CD4-positive, alpha-beta T cell treated with Interferon gamma for 1 hour (primary cell): Measurements from ENCODE around the gene KCNC4.
A peak's percentile ranks its signal among the peaks of the same experiment; 100 is the strongest.

Experiments
- DNase-seq: peaks from one replicate; pipeline ENCODE4 v3.0.0-alpha.2; 2020

The KCNC4 gene

DNA sequence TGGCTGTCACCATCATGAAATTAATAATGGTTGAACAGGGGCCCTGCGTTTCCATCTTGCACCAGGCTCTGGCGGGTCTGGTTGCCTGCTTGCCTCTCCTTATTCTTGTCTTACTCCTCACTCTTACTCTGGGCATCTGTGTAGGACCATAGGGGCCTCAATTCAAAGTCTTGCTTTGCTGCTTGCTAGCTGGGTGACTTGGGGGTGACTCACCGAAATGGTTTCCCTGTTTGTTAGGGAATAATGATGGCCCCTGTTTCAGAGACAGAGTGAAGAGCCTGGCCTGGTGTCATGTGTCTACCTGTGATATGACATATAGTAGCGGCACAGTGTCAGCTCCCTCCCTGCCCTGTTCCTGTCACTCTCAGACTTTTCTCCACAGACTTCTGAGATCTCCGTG, 24.6 kb downstream of the KCNC4 start:
- DNase-seq = no peak

DNA sequence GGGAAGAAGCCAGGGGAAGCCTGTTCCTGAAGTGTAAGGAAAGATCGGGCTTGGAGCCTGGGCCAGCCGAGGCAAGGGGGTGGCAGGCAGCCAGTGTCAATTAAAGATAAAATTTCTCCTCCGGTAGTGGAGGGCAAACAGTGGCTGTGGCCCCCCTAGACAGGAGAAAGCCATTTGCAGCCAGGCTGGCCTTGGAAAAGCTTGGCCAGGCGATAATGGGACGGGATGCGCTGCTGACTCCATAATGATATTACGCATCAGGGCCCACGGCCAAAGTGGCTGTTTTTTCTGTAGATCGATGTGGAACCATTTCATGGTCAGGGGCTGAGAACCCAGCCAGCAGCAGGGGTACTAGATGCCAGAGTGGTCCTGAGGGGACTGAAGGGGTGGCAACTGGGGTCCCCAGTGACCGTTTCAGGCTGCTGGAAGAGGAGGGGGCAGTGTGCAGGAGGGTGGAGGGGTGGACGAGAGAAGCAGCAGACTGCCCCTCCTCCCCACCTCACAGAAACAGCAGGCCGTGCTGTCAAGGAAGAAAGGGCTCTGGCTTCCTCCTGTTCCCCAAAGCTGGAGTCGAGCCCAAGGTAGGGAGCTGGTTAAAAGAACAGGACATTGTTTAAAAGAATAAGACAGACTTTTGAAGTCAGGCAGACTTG, 25.2 kb downstream of the KCNC4 start:
- no peak for DNase-seq

DNA sequence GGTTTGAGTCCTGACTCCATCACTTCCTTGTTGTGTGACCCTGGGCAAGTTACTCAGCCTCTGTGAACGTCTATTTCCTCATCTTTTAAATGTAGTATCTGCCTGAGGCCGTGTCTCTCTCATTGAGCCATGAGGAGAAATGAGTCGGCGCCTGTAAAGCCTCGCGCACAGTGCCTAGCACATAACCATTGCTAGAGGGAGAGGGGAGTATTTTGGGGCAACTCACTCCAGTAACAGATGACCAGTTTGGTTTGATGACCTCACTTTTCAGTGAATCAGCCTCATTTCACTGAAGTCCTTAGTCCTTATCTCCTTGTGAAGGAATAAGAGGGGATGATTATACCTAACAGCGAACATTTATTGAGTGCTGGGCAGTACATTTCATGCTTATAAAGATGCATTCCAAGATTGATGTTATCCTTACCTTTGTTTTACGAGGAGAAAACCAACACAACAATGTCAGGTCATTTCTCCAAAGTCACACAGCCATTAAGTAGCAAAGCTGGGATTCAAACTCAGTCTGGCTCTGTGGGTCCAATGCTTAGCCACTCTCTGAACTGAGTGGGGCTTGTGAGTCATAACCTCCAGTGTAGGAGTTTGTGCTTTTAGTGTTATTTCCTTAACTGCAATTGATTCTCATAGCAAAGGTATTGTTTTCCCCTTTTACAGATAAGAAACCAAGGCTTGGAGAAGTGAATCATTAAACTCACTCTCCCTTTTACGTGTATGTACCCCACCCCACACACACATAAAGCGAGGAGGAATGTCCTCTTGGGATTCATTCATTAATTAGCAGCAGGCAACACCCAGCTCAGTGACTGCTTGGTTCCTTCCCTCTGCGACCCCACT, 25.9 kb downstream of the KCNC4 start:
- DNase-seq = peak; percentile 39

DNA sequence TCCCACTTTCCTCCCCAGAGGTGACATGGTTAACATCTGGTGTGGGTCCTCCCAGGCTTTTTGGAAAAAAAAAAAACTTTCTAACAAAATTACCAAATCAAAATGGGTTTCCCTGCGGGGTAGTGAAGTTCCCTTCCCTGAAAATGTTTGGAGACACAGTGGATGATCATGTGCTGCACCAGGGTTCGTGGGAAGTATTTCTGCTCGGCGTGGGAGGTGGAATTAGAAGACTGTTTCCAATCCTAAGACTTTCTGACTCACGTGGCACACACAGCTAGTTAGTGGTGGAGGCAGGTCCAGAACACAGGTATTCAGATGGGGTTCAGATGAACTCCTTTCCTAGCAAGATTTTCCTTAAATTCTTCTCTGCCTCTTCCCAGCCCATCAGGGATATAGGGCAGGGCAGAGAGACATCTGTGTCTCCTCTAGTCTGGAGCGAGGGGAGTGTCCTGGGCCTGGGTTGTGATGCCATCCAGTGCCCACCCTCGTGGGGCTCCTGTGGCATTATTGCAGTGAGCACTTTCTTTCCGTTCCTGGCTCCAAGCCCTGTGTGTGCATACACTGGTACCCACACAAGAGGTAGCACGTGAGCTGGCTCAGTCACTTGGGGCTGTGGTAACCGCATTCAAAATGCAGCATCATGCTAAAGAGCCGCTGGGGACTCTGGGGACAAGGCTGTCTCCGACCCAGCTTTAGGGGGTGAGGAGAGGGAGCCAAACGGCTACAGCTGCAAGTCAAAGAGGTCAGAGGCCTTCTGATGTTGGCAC, 27.5 kb downstream of the KCNC4 start:
- DNase-seq = no peak

DNA sequence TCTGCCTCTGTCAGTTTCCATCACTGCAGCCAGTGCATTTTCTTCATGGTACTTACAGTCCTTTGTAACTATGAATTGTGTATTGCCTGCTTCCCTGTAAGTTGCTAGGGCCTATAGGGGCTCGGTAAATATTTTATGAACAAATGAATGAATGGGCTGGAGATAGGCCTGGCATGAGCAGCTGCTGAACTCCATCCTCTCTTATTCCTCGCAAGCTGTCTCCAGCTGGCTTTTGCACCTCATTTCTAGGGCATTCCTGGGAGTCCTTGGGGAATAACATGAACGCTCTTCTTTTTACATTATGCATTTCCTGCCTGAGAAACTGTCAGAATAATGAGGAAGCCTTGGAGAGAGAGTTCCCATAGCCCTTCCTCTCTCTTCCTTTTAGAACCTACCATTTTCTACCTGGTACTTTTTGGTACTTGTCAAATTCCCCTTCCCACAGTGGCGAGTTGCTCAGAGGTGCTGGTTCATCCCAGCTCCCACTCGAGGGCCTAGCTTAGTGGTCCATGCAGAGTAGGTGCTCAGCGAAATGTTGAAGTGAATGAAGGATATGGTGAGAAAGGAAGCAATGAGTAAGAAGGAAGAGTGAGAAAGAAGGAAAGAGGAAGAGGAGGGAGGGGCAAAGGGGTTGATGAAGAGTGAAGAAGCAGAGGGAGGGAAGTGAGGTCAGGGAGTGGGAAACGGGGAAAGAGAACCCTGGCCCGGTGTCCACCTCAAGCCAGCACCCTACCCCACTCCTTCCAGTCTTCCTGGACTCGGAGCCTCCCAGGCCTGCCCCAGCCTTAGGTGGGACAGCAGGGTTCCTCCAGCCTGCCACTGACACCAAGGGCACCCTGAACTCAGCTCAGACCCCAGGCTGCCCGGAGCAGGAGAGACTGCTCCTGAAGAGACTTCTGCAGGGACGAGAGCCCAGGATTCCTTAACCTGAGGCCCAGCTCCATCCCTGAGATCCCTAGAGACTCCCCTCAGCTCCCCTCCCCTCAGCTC, 29.6 kb downstream of the KCNC4 start:
- no peak for DNase-seq

DNA sequence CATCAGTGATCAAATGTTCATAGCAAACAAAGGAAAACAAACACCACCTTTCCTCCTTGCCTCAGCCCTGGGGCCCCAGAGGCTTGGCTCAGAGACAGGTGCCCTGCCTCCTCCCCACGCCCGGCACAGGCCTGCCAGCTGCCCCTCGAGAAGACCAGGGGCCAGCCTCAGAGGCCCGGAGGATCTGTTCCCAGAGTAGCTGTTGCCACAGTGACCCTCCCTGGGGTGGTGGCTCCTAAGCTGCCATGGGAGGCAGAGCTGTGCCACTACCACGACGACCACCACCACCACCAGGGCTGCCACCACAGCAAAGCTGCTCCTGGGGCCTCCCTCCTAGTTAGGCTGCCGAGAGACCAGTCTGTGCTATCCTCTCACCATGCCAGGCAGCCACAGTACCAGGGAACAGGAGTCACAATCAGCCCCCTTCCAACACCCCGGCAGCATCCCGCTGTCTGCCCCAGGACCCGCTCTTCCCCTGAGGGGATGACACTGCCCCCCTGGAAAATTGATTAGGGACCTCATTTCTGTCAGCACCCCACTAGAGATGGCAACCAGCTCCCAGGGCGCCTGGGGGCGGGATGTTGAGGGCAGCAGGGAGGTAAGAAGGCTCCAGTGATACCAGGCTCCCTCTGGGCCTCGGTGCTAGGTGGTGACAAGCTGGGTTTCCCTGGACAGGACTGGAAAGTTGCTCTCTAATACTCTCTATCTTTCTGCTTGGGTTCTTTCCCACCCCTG, 30.5 kb downstream of the KCNC4 start:
- no peak for DNase-seq

DNA sequence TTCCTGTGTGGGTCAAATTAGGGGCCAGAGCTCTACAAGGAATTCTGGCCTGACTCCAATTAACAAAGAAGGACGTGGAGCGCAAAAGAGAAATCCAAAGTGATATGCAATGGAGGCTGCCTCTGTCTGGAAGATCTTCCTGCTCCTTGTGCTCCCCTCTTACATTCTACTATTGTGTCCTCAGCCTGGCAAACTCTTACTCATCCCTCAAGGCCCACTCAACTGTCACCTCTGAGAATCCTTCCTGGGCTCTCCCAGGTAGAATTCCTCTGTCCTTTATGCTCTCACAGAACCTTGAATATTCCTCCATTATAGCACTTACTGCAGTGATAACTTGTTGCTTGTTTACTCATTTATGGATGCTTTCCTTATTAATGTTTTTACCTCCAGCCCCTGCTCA, 31.4 kb downstream of the KCNC4 start:
- DNase-seq = no peak

DNA sequence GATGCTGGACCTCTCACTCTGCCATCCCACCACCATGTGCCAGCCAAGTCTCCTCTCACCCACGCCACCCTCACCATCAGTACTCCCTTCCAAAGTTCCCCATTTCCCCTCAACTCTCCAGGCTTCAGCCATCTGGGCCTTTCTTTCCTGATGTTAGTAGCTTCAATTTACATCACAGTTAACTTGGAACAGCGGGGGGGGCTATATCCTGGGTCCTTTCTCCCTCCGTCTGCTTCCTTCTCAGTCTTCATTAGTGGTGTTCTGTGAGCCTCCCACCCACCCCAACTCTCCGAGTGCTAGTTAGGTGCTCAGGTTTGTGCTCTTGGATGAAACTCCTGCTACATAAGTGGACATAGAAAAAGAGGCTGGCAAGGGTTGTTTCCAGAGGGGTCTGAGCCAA, 31.9 kb downstream of the KCNC4 start:
- DNase-seq = no peak

DNA sequence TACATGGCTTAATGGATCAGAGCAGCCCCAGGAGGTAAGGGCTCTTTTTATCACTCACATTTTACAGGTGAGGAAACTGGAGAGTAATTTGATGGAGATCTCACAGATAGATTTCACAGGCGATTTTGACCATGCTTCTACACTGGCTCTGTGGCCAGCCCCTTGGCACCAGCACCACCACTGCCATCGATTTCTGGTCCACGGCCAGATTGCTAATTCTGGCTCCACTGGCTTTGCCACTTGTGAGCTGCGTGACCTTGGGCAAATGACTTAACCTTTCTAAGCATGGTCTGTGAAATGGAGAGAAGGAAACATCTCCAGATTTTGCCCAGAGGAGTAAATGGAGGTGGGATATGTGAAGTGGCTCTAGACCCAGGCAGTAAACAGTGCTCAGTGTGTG, 32.6 kb downstream of the KCNC4 start:
- no peak for DNase-seq

DNA sequence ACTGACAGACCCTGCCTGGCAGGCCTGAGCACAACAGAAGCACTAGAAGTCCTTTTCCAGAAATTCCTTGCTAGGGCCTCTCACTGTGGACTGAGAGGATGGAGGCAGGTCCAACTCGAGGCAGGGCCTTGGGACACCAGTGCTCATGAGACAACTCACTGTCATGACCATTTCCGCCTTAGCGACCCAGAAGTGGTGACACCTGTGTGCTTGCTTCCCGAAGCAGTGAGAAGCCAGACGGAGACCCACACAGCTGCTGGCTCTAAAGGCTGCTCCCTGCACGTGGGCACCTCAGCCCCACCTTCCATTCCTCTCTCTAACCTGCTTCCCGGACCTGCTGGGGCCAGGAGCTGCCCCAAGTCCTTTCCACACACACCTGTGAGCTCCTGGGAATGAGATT, 33.0 kb downstream of the KCNC4 start:
- no peak for DNase-seq

DNA sequence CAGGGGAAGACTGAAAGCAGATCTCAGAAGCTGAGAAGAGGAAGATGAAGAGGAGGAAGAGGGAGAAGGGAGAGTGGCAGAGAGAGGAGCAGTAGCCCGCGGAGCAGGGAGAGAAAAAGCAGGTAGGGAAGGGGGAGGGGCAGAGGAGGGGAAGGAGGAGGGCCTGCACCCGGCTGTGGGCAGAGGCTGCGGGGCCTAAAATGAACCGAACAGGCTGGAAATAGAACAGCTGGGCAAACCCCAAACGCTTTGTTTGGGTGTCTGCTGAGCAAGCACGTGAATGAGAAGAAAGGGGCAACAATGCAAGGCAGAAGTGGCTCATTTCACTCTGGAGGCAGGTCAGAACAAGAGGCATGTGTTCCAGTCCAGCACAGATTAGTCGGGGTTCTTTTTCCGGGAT, 33.5 kb downstream of the KCNC4 start:
- DNase-seq = peak; percentile 55

DNA sequence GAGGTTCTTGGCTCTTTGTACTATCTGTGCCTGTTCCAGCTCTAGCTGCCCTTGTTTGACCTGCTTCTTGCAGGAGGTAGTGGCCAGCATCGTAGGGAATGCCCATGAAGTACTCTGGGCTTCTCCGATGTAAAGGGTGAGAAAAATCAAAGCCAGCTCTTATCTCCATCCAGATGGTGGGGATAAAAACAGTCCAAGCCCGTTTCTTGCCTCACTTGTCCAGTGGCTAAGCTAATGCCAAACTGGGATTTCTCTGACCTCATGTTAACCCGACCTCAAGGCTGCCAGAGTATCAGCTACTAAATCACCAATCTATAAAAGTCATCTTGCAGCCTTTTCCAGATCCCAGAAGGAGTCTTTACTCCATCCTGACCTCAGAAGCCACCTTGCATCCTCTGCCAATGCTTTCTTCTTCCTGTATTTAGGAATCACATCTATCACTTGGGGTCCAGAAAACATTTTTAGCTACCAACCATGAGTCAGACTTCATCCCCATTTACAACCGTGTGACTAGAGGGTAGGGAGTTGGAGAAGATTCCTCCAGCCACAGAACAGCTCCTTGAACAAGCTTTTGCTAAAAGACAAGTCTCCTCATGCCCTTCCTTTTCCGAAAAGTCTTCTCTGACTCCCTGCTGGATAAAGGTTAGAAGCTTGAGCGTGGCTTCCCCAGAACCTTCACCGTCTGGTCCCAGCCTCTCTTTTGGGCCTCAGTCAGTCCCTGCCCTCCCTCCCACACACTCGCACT, 35.9 kb downstream of the KCNC4 start:
- no peak for DNase-seq

DNA sequence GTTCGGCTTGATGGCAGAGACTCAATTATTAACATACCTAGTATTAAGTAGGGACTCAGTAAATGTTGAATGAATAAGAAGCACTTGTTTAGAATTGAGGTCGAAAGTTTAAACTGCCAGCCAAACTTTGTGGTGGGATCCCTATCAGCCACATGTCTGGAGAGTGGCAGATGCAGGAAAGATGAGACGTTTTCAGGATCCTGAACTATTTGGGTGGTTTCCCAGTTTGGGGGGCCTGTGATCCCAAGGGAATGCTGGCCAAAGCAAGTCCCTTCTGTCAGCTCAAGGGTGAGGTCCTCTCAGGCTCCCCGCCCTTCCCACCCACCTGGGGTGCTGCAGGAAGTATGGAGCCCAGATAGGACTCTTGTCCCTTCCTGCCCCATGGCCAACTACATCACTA, 38.6 kb downstream of the KCNC4 start:
- no peak for DNase-seq

DNA sequence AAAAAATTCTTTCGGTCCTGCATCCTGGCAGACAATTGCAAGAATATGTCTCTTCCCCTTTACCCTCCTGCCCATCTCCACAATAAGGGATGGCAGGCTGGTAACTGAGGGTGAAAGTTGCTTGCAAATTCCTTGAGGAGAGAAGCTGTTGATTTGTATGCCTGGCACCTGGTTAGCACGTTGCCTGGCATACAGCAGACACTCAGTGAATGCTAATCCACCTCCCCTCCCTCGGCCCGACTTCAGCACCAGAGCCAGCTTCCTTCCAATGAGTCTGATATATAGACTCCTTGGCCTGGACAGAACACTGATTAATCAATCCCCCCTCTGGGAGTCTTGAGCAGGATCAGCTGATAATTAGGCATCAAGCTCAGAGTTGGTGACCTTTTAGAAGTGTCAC, 39.1 kb downstream of the KCNC4 start:
- DNase-seq = no peak

DNA sequence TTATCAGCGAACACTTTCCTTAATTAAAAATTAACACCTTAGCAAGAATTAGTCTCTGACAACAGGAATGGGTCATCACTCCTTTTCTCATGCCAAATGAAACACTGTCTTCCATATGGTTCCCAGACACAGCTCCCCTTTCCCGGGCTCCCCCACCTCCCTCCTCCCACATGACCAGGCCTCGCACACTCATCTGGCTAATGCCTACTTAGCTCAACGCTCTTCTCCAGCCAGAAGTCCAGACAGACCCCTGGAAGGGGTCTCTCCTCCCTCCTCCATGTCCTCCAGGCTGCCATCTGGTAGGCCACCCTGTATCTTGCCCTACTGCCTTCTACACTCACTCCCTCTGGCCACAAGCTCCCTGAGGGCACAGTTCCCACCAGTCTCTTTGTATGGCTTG, 39.9 kb downstream of the KCNC4 start:
- DNase-seq = no peak

DNA sequence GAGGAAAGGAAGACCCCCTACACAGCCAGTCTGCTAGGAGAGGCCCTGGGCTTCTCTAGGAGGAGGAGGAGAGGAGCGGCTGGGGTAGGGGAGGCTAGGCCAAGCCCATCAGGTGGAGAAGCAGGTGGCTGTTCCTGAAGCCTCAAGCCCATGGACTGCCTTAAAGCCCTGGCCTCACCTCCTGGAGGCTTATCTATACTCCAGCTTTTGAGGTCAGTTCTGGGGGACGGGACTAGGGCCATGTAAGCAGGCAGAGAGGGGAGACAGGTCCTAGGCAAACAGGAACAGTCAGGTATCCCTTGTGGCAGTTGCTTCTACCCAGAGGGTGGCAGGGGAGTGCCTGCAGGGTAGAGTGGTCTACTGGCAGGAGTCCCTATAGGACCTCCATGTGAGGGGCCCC, 40.6 kb downstream of the KCNC4 start:
- DNase-seq = no peak

DNA sequence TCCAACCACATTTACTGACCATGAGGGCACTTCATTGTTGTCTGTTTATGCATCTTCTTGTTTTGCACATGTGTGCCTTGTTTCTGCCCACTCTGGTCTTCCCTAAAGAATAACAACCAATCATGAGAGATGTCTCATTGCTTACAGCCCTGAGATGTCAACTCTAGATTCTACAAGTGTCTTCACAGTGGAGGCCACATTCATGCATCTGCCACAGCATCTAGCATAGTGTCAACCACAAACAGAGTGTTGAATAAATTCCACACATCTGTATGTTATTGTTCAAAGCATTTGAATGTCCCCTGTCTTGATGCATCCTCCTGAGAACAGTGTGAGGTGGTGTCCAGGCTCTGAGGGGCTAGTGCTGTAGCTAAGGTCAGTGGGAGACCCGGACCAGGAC, 43.1 kb downstream of the KCNC4 start:
- DNase-seq = no peak

DNA sequence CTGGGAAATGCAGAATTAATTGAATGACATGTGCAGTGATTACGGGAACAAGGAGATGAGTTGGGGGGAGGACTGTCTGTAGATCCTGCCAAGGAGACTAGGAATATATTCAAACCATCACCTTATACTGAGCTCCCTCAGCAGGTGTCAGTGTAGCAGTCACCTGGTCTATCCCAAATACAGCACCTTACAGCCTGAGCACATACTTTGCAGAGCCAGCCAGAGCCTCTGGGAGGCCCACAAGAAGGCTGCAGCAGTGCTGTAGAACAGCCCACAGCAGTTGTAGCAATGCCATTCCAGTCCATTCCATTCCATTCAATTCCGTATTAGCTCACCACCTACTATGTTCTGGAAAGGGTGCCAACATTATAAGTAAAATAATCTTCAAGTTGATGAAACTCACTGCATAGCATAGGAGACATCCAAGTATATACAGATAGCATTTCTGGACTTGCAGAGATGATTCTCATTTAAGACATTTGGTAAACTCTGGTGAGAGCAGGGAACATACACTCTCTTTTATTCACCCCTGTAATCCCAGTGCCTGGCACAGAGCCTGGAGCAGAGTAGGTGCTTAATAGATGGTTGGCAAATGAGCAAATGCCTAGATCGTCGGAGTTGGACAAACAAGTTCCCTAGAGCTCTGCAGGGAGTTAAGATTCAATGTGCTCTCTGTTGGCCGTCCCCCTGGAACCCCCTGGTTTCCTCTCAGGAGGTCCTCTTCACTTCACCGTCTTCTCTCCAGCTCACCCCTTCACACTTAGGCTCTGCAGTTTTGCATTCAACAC, 44.7 kb downstream of the KCNC4 start:
- no peak for DNase-seq

DNA sequence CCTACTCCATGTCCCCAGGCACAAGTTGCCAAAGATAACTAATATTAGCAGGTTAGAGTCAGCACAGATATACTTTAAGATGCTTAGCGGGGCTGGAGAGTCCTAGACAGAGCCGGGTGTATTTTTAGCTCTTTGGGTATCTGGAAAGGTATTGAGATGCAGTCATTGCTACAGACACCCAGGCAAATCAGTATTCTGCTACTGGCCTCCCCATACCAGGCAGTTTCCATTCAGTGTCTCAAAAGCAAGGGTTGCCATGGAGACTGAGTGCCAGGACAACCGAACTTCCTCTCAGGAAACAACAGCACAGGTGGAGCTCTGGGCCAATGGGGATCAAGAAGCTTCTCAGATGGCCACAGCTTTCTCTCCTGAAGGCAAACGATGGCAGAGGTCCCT, 45.3 kb downstream of the KCNC4 start:
- no peak for DNase-seq

DNA sequence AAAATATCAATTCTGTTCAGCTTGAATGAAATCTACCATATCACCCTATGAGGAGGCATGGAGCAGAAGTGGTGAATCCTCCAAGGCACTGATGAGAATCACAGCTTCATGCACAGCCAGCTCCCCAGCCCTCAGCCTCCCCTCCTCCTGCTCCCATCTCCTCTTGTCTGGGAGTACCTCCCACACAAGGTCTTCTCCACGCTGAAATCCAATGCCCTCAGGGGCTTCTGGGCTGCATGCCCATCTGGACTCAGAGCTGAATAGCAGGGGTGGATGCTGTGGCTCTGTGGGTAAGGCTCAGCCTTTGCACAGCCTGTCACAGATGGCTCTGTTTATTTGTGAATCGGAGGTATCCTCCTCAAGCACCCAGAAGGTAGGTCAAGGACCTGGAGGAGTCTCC, 48.6 kb downstream of the KCNC4 start:
- no peak for DNase-seq
